ENCODE measurements around the gene VIM. TPM values are rescaled to one million over a fixed set of nuclear protein-coding genes. Genes with fewer than 3 reads are reported as not detected.
A peak's percentile ranks its signal among the peaks of the same experiment; 100 is the strongest.

The VIM gene
- total RNA-seq, 4 donors from 2014 or later: 6,350 to 8,587 (median 8,002) TPM

DNA sequence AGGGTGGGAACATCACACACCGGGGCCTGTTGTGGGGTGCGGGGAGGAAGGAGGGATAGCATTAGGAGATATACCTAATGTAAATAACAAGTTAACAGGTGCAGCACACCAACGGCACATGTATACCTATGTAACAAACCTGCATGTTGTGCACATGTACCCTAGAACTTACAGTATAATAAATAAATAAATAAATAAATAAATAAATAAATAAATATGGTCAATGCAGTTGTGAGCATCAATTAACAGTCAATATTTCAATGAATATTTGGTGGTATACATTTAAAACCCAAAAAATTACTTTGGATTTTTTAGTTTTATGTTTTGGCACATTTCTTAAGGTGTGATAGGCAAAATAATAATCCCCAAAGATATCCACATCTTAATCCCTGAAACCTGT lies 42.2 kb upstream of the VIM start:
- TF ChIP-seq EP300 (IDR thresholded peaks at IDR 0.05) (no peak), POLR2A (IDR thresholded peaks at IDR 0.05) (no peak)
- TF ChIP-seq, protein P1, sequence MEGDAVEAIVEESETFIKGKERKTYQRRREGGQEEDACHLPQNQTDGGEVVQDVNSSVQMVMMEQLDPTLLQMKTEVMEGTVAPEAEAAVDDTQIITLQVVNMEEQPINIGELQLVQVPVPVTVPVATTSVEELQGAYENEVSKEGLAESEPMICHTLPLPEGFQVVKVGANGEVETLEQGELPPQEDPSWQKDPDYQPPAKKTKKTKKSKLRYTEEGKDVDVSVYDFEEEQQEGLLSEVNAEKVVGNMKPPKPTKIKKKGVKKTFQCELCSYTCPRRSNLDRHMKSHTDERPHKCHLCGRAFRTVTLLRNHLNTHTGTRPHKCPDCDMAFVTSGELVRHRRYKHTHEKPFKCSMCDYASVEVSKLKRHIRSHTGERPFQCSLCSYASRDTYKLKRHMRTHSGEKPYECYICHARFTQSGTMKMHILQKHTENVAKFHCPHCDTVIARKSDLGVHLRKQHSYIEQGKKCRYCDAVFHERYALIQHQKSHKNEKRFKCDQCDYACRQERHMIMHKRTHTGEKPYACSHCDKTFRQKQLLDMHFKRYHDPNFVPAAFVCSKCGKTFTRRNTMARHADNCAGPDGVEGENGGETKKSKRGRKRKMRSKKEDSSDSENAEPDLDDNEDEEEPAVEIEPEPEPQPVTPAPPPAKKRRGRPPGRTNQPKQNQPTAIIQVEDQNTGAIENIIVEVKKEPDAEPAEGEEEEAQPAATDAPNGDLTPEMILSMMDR (IDR thresholded peaks at IDR 0.05): no peak
- Histone ChIP-seq H3K27me3 (no peaks in the 10 kb centered on the region), H3K4me3 (no peak overlapping the region), H3K9me3 (no peaks in the 10 kb centered on the region), H3K4me1 (peaks cover 0 to 3% (median 0%) of the 10 kb centered on the region in 4 donors), H3K36me3 (no peaks in the 10 kb centered on the region), H3K27ac (no peak overlapping the region)
- WGBS, 2 donors: 95 to 98% methylated on average over 3 of the region's 3 CpGs
- DNase-seq (ENCODE audit: low spot score in 2 of 2): no peak

DNA sequence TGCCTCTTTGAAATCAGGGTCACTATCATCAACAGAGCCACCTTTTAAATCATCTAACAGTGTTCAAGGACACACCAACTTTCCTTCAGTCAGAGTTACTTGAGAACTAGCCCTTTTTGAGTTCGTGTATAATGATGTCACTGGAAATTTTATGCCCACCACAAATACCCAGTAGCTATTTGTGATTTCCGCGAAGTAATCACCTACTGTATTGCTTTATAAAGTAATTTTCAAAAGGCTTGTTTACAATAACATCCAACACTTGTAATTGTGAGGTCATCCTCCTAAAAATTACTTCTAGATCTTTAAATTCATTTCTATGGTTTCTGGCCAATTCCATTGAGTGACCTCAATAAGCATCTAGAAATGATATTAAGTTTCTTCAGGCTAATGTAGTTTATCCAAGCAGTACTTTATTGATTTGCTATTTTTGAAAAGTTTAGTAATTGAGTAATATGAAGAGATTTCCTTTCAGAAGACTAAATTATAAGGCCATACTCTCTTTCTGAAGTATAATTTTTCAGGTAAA lies 39.3 kb upstream of the VIM start:
- no peak overlapping the region for H3K4me3 ChIP-seq

DNA sequence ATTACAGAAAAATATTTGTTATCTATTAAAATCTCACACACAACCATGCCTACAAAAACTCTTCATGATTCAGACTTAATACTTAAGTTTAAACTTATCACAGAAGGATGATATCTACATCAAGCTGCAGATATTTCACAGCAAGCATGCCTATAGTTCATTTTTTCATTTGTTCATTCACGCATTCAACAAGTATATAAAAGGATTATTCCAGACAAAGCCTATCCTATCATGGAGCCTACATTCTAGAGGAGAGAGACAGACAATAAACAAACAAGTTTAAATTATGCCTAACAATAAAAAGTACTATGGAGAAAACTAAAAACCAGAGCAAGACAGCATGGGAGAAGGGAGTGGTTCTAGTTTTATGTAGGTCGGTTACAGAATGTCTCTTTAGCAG lies 37.4 kb upstream of the VIM start:
- Histone ChIP-seq H3K4me1 (peaks cover 0 to 3% (median 0%) of the 10 kb centered on the region in 4 donors), H3K36me3 (no peaks in the 10 kb centered on the region), H3K27ac (peak overlapping the region in 2 of 4 donors; percentile 17 to 64), H3K4me3 (no peak overlapping the region), H3K9me3 (no peaks in the 10 kb centered on the region), H3K27me3 (no peaks in the 10 kb centered on the region)
- DNase-seq (ENCODE audit: low spot score in 2 of 2): no peak
- TF ChIP-seq, protein P1 (IDR thresholded peaks at IDR 0.05): no peak
- TF ChIP-seq EP300 (IDR thresholded peaks at IDR 0.05) (no peak), POLR2A (IDR thresholded peaks at IDR 0.05) (no peak)
- WGBS, 2 donors: 51 to 53% methylated on average over 2 of the region's 2 CpGs

More for the DNA sequence above, 39.3 kb upstream of the VIM start:
- TF ChIP-seq POLR2A (IDR thresholded peaks at IDR 0.05) (no peak), EP300 (IDR thresholded peaks at IDR 0.05) (no peak)
- TF ChIP-seq, protein P1 (IDR thresholded peaks at IDR 0.05): no peak
- no peaks in the 10 kb centered on the region for H3K36me3 ChIP-seq
- no peaks in the 10 kb centered on the region for H3K9me3 ChIP-seq
- WGBS, 2 donors: 90 to 98% methylated on average over 3 of the region's 3 CpGs
- H3K27ac ChIP-seq: no peak overlapping the region
- H3K4me1 ChIP-seq: peaks cover 0 to 3% (median 0%) of the 10 kb centered on the region in 4 donors
- no peak for DNase-seq (ENCODE audit: low spot score in 2 of 2)
- no peaks in the 10 kb centered on the region for H3K27me3 ChIP-seq

DNA sequence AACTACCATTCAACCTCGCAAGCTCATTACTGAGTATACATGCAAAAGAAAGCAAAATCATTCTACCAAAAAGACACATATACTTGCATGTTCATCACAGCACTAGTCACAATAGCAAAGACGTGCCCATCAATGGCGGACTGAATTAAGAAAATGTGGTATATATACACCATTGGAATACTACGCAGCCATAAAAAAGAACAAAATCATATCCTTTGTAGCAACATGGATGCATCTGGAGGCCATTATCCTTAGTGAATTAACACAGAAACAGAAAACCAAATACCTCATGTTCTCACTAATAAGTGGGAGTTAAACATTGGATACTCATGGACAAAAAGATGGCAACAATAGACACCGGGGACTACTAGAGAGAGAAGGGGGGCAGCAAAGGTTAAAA lies 33.0 kb upstream of the VIM start:
- H3K27ac ChIP-seq: peak overlapping the region in 3 of 4 donors; percentile 11 to 97 (median 97)
- no peak overlapping the region for H3K4me3 ChIP-seq
- H3K4me1 ChIP-seq: peaks cover 0 to 19% (median 3%) of the 10 kb centered on the region in 4 donors
- H3K27me3 ChIP-seq: no peaks in the 10 kb centered on the region
- WGBS, 2 donors: 78 to 82% methylated on average over 4 to 5 of the region's 5 CpGs
- H3K36me3 ChIP-seq: no peaks in the 10 kb centered on the region
- H3K9me3 ChIP-seq: no peaks in the 10 kb centered on the region
- DNase-seq (ENCODE audit: low spot score in 2 of 2): no peak
- TF ChIP-seq EP300 (IDR thresholded peaks at IDR 0.05): no peak
- TF ChIP-seq, protein P1 (IDR thresholded peaks at IDR 0.05): no peak

DNA sequence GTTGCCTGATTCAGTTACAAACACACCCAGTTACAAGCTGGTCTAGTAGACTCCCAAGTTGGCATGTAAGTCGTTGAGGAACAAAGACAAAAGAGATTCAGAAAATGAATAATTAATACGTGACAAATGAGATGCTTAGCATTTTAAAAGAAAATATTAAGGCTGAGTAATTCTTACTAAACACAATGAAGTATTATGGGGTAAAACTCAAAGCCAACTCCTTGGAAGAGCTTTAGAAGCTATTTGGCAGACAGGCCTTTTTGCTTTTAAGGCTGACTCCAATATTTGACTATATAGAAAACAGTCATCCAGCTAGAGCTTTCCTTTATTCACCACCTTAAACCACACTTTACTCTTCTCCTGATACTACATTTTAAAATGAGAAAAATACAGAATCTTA lies 32.0 kb upstream of the VIM start:
- WGBS, 2 donors: 16 to 22% methylated on average over 2 of the region's 2 CpGs
- Histone ChIP-seq H3K27ac (peak overlapping the region in 3 of 4 donors; percentile 11 to 97 (median 97)), H3K9me3 (no peaks in the 10 kb centered on the region), H3K36me3 (no peaks in the 10 kb centered on the region), H3K4me1 (peaks cover 0 to 19% (median 3%) of the 10 kb centered on the region in 4 donors), H3K4me3 (no peak overlapping the region), H3K27me3 (no peaks in the 10 kb centered on the region)
- TF ChIP-seq EP300 (IDR thresholded peaks at IDR 0.05) (no peak), POLR2A (IDR thresholded peaks at IDR 0.05) (no peak)
- TF ChIP-seq, protein P1 (IDR thresholded peaks at IDR 0.05): no peak
- DNase-seq (ENCODE audit: low spot score in 2 of 2): no peak
